DMS79 treated with DMSO at 0.1 percent for 48 hours (cell line): ENCODE measurements around the gene ERFL.

Source experiments
- DNase-seq: peaks from one replicate; lab custom pipeline; 2025; lab: John Stamatoyannopoulos, UW

Gene ERFL

DNA sequence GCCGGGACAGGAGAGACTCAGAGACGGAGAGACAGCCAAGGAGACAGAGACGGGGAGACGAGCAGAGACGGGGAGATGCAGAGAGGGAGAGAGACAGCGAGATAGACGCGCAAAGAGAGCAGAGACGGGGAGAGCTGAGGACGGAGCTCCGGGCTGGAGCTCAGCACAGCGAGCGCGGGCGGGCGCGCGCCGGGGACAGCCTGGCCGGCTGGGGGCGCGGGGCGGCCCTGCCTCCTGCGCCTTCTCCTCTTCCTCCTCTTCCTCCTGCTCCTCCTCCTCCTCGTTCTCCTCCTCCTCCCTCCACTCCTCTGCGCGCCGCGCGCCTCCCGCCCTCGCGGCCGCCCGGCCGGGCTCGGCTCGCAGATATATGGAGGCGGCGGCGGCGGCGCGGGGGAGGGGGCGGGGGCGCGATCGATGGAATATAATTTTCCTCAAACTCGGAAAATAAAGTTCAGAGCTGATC lies at the start of gene ERFL:
TSS of gene ERFL (minus strand) at position 229 of the 463 bp plus-strand sequence. CDS start 15,530 bp downstream, outside the sequence.
- DNase-seq, result peak; percentile 21

DNA sequence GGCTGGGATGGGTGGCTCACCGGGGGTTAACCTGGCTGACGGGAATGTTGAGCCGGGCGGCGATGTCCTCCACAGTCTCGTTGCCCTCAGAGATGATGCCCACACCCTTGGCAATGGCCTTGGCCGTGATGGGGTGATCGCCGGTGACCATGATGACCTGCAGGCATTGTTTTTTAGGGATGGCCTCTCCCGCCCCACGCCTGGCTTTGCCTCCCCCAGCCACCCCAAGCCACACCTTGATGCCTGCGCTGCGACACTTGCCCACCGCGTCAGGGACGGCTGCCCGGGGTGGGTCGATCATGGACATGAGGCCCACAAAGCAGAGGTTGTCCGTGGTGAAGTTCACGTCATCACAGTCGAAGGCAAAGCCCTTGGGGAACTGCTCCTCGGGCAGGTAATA lies 49.7 kb upstream of the ERFL start:
- DNase-seq, result no peak

DNA sequence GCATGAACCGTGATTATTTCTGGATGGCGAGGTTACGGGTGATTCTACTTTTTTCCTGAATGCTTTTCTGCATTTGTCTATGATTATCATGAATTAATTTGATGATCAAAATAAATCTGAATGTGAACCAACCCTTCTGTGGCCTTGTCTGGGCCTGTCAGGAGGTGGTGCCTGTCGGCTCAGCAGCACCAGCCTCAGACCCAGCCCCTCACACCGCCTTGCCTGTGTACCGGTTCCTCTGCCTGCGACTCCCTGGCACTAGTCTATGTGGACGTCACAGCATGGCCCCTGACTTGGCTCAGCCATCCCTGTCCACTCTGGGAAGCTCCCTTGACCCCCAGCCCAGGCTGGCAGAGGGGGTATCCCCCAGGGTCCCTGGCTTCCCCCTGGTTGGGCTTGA lies 46.4 kb upstream of the ERFL start:
- DNase-seq, result no peak

DNA sequence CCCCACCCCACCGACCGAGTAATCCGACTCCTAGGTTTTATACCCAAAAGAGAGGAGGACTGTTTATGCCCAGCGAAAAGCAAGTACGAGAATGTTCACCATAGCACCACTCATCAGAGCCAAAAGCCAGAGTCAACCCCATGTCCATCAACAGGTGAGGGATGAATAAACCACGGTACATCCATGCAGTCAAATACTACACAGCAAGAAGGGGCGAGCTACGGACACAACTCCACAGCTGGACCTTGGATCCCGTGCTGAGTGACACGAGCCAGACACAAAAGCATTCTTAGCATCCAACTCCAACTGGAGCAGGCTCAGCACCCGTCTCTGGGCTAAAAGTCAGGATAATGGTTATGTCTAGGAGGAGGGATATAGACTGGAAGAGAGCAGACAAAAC lies 43.1 kb upstream of the ERFL start:
- no peak for DNase-seq

DNA sequence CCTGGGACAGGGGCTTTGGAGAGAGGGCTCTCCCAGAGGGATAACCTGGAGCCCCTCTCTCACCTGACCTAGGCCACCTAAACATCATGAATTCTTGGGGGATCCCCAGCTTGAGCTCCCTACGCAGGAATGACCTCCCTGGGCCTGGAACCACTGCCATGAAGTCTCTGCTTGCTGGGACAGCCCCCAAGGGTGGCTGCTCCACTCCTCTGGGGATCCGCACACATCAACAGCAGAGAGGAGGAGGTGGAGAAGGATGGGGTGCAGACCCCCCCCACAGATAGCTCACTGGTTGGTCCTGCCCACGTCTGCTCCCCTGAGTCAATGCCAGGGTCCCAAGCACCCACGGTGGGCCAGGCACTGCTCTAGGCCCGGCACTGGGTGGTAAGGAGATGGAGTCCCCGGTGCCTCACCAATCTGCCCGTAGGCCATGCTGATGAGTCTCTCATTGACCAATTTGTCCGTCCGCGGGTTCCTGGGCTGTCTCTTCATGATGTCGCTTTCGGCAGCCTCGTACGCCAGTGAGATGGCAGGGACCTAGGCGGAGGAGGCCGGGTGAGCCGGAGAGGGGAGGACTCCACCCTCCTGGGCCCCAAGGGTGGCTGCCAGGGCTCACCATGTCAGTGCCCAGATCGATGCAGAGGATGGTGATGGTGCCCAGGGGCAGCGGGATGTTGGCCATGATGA lies 41.7 kb upstream of the ERFL start:
- DNase-seq, result no peak

DNA sequence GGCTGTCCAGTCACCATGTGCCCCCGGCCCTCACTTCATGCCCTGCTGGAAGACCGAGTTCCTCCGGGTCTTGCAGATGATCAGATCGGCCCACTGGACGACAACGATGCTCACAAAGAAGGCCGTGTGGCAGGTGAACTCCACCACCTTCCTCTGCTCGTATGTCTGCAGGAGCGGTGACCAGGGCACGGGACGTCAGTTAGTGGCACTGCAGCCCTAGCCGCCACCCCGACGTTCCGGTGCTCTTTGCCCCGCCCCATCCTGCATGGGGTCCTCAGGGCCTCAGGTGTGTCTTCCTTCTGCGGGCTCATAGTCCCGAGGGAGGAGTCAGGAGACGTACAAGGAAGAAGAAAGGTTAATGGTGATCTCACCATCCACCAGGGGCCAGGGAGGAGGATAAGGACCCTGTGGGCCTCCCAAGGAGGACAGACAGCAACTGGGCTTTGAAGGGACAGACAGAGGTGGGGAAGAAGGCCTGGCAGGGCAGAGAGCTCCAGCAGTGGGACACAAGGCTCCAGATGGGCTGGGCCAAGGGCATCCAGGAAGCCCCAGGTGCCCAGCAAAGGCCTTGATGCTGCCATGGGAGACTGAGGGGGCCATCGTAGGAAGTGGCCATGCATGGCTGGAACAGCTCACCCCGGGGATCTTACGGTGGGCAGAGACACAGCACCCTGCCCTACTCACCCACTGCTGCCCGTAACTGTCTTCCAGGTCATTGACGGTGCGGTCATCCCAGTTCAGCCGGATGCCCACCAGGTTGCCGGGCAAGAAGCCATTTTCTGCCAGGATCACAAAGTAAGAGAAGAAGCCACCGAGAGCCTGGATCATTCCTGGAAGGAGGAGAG lies 40.7 kb upstream of the ERFL start:
- no peak for DNase-seq

DNA sequence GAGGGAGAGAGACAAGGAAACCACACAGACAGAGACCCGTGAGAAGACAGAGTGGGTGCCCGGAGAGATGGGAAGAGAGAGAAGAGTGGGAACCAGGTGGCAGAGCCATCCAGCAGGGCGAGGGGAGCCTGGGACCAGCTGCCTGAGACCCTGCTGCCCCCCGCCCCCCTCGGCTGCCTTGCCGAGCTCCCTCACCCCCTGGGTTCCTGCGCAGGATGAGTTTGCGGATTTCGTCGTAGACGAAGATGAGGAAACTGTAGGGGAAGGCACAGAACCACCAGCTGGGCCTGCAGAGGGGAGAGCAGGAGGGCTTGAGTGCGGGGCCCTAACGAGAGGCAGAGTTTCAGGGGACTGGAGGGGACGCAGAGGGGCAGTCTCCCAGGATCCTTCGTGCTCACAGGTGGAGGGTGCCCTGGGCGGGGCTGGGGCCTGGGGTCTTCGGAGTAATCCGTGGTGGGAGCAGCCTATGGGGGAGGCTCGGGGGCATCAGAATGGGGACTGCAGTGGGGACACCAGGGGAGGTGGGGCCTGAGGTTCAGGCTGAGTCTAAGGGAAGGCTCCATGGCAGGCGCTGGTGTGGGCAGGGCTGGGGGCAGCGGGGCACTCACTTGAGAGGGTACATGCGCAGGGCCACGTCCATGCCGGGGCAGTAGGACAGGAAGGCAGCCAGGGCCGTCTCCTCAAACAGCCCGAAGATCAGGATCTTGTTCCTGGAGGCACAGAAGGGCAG lies 39.0 kb upstream of the ERFL start:
- DNase-seq, result no peak

DNA sequence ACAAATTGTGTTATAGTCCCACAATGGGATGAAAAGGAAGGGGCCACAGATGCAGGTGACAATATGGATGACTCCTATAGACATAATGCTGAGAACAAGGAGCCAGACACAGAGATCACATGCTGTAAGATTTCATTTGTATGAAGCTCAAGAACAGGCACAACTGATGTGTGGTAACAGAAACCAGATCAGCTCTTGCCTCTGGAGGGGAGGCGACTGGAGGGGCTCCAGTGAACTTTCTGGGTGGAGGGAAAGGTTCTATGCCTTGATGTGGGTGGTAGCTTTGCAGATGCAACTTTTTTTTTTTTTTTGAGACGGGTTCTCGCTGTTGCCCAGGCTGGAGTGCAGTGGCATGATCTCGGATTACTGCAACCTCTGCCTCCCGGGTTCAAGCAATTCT lies 36.9 kb upstream of the ERFL start:
- DNase-seq, result no peak

DNA sequence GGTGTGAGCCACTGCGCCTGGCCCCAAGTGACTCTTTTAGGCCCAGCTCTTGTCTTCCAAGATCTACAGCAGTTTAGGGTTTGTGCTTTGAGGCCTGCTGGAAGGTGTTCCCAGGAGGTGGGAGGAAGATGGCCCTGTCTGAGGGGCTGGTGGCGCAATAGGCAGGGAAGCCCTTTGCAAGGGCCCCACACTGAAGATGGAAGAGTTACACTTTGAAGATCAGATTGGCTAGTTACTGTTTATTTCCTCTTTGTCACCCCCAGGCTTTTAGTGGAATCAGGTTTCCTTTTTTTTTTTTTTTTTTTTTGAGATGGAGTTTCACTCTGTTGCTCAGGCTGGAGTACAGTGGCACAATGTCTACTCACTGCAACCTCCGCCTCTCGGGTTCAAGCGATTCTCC lies 32.7 kb upstream of the ERFL start:
- DNase-seq, result no peak

DNA sequence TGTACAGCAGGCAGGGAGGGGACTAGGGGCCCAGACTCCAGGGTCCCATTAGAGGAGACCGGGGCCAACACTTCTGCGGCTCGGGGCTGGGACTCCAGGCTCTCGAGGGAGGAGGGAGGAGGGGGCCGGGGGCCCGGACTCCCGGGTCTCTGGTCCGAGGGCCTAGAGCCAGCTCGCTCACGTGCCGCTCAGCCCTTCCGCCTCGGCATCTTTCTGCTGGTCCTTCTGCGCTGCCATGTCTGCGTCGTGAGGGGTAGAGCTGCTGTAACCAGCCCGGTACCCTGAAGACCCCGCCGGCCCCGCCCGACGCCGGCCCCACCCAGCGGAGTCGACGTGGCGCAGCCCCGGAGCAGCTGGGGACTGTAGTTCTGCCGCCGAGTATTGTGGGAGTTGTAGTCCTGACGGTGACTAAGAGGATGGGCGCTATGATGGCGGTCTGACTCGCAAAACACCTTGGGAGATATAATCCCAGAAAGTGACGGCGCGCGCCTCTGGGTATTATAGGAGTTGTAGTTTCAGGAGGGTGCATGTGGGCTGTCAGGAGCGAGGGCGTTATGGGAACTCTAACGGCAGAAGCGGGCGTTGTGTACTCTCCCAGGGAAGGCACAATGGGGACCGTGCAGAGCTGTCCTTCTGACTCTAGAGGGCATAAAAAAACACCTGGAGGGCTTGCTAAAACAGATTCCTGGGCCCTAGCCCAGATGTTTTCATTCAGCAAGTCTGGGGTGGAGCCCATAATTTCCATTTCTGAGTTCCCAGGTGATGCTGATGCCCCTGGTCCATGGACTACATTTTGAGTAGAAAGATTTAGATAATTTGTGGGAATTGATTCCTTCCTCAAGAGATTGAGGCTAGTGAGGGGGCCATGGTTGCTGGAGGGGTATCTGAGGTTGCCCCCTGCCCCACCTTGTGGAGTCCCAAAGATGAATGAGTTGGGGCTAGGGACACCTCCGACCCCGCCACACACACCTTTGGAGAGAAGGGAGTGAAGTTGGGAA lies 31.1 kb upstream of the ERFL start, which contains the start of gene RABAC1:
TSS of gene RABAC1 (minus strand) at position 266 of the 998 bp plus-strand sequence. CDS start at position 237, 29 bp downstream.
- DNase-seq, result peak; percentile 96

DNA sequence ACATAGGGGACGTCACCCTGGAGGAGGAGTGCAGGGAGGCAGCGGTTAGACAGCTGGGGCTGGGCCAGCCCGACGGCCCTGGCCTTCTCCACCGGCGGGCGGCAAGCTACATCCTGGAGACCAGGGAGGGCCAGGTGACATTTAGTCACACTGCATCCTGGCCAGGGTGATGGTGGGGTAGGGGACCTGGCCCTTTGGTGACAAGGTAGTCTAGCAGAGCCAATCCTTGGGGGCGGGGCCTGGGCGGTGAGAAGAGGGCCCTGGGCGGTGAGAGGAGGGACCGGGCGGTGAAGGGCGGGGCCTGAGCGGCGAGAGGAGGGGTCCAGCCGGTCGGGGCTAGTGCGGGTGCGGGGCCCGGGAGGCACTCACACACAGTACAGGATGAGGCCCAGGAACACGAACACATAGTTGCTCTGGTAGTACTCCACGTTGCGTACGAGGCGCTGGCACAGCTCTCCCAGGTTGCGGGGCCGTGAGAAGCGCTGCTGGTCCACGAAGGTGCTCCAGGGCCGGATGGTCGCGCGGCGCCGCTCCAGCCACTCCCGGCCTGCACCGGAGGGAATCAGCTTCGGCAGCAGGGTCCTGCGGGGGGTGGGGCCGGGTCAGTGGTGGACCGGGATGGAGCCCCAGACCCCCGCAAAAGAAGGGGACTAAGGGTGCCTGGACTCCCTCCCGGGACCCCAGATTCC lies 30.3 kb upstream of the ERFL start:
- peak; percentile 72 for DNase-seq

DNA sequence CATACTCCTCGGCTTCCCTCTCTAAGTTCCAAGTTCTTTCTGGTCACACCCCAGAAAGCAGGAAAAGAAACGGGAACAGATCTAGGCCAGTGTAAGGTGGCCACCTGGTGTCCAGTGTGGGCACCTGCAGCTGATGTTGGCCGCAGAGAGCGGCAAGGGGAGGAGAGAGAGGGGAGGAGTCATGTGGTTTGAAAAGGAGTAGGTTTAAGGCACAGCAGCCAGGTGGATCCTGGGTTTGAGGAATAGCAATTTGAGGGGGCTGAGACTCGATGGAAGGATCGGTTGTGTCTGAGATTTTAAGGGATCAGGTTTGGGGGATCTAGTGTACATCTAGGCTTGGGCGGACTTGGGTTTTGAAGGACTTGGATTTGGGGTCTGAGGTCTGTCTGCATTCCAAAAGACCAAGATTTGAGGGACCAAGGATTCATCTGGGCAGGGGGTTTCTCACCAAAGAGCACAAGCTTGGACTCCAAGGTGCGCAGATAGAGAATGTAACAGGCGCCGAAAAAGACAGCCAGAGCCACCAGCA lies 29.7 kb upstream of the ERFL start:
- DNase-seq, result peak; percentile 91

DNA sequence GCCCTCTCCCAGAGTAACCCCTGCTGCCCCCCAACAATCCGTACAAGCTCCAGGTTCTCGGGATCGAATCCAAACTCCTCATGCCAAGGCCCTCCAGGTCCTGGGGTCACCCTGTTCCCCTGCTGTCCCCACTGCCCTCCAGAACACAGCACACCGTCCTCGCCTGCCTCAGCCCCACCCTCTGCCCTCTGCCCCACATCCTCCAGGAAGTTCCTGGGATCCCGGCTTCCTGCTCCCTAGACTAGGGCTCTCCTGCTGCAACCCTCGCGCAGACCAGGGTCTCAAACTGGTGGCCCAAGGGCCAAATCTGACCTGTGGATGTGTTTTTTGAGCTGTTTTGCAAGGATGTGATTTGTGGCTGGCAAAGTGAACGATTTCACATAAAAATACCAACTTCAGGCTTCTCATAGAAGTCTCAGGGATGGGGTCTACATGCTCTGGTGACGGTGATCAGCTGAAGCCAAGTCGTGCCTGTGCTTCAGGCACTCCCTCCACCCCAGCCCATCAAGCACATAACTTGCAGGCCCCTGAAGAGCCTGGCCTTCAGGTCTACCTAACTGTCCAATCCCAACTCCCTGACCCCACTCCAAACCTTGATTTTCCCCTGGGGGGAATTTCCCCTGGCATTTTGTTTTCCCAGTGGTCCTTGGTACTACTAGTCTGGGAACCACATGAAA lies 29.1 kb upstream of the ERFL start:
- DNase-seq, result no peak

DNA sequence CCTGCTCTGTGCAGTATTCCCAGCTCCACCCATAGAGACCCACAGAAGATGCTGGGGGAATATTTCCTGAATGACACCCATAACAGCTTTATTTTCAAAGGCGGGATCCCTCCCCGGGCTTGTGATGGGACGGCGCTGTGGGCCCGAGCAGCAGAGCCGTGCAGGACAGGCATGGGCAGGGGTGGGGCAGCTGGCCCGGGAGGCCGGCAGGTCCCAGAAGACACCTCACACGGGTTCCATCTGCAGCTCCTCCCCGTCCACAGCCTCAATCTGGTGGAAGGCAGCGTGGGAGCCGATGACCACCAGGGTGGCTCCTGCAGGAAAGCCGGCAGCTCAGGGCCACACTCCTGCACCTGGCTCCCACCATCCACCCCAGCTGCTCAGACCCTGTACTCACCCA lies 28.4 kb upstream of the ERFL start:
- DNase-seq, result no peak

DNA sequence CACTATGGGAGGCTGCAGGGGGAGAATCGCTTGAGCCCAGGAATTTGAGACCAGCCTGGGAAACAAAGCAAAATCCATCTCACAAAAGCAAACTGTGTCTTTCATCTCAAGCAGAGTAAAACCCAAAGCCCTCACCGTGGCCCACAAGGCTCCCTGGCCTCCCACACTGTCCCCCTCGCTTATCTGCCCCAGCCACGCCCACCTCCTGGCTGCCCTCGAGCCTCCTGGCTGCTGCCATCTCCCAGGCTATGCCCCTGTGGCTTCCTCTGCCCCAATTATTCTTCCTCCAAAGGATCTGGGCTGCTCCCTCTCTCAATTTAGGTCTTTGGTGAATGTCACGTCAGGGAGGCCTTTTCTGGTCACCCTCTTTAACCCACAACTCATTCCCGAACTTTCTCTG lies 27.3 kb upstream of the ERFL start:
- no peak for DNase-seq

DNA sequence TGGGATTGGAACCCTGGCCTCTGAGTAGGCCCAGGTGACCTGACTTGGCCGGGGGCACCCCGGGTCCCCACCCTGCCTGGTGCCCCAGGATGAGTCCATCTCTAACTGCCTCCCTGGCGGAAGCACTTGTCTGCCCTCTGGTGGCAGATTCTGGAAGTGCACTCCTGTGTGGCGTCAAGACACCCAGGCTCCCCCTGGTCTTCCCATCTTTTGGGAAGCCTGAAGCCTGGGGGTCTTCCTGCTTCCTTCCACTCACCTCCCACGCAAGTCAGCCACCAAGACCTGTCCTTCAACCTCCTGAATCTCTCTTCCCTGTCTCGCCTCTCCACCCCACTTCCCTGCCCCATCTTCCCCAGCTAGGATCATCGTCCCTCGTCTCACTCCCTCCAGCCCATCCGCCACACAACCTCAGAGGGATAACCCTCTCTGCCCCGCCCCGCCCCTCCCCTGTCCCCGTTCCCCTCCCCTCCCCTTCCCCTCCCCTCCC lies 23.5 kb upstream of the ERFL start:
- DNase-seq, result peak; percentile 61

DNA sequence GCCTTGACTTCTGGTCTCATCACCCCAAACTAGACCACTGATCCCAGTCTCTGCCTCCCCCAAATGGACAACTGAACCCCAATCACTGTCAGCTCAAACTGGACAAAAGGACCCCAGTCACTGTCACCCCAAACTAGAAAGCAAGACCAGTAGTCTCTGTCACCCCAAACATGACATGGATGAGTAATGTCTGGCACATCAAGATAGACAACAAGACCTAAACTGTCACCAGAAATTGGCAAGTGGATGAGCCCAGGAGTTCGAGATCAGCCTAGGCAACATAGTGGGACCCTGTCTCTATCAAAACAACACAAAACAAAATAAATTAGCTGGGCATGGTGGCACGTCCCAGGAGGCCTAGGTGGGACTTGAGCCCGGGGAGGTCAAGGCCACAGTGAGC lies 18.8 kb upstream of the ERFL start:
- DNase-seq, result no peak

DNA sequence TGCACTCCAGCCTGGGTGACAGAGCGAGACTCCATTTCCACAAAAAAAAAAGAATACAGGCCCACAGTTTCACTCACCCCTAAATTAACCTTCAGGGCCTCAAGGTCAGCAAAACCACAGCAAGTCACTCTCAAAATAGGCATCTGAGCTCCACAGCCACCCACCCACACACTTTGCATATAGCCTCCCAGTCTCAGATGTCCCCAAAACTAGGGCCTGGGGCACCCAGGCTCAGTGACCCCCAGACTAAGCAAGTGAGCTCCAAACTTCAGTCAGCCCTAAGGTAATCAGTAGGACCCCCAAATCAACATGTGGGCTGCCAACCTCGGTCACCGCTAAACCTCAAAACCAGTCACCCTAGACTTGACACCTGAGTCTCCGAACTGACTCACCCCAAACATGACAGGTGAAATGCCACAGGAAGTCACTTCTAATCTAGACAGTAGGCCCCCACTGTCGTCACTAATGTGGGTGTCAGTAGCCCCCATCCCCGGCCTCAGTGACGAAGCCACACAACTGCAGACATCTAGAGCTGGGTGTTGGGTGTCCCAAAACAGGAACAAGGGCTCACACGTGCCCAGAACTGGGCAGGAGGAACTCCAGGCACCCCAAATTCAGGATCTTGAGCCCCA lies 17.0 kb upstream of the ERFL start:
- DNase-seq, result no peak

DNA sequence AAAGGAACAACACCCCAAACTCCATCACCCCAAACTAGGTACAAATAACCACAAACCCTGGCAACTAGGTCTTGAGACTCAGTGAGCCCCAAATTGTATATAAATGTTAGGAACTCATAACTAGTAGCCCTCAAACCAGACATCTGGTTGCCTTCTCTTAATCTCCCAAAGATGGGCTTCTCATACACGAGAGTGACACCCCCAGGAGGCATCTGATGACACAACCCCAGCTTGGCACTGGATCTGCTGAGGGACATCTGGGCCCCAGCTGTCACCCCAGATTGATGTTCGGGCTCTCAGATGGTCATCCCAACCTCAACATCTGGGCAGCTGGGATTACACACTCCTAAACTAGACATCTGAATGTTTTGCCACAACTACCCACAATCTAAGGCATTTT lies 16.1 kb upstream of the ERFL start:
- DNase-seq, result no peak
